Endometrium (tissue), 2 donors: ENCODE results near the gene GNG12.

ENCODE experiments used
- FAIRE-seq: peaks from 2 replicates; lab custom pipeline; 2012; peaks lifted over from hg19 to GRCh38; lab: Jason Lieb, UNC
- donor health status: control.
- donor health status: control.

GNG12 gene

GRCh38 chr1:67784545-67785186 is 48.6 kb downstream of the GNG12 start:
- FAIRE-seq: peak; percentile 62

- FAIRE-seq: no peak
Measured at GRCh38 chr1:67780637-67781036, 52.6 kb downstream of the GNG12 start.

DNA sequence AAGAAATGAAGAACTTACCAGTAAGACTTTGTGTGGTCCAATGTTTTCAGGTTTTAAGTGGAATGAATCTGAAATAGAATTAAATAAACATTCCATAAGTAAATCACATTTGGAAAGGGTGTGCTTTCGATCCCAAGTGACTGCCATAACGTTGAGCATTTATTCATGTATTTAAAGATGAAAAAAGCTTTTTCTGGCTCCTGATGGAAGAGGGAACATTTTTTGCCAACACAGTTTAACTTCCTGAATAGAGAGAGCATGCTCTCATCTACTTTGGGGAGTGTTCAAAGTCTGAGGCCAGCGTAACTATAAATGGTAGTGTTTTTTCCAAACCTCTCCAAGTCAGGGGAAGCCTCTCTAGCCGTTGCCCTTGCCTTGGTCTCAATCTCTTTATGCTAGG is 55.8 kb downstream of the GNG12 start:
- no peak for FAIRE-seq

DNA sequence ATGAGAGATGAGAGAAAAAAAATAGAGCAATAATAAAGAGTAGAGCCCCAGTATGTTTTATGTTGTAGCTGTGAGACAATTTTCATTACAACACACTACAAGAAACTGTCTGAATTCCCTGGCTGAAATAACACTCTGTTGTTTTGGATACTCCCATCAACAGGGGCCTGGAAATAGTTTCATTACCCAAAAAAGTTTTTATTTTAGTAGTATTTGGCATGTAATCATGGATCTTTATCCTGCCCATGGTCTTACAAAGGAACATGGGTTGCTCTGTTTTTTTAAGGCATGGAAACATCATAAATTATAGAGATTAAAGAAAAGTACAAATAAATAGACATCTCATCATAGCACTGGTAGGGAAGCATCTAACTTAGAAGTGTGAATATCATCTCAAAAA is 56.3 kb downstream of the GNG12 start:
- peak; percentile 94 for FAIRE-seq

- no peak for FAIRE-seq
Measured at GRCh38 chr1:67773462-67773861, 59.8 kb downstream of the GNG12 start.

- FAIRE-seq: no peak
Measured at GRCh38 chr1:67771749-67772148, 61.5 kb downstream of the GNG12 start.

DNA sequence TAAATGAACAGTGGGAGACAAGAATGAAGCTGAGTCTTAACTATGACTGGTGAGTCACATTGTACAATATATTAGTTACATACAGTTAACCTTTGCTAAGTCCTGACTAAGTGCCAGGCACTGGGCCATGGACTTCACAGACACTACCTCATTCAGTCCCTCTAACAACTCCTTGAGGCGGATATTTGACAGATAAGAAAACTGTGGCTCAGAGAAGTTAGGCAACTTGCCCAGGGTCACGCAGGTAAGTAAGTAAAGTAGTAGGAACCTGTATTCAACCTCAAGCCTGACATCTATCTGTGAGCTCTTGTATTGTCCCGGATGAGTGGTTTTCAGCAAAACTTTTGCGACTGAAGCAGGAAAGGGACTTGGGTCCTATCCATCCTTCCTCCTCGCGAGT is 62.1 kb downstream of the GNG12 start:
- no peak for FAIRE-seq

DNA sequence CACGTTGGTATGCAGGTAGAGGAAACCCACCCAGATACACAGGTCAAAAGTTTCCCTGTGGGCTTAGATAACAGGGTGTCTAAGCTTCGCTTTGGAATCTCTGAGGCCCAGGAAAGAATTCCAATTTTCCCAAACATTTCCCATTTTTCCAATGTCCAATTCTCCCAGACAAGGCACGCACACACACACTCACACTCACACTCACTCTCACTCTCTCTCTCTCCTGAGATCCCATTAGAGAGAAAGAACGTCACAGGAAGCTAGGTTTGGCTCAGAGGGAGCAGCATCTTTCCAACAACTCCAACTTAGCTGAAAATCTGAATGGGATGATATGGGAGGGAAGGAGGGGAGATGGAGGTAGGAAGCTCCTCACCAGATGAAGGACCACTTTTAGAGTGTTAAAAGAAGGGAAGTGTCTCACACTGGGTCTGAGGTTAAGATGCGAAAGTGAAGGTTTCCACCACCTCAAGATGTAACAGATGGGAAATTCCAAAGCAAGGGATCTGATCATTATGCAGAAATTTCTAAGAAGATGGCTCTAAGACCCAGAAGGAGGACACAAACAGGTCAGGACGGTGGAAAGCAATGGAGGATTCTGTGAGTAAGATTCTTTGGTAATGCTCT is 63.5 kb downstream of the GNG12 start:
- FAIRE-seq: no peak

GRCh38 chr1:67768480-67768879 is 64.8 kb downstream of the GNG12 start:
- FAIRE-seq: no peak

DNA sequence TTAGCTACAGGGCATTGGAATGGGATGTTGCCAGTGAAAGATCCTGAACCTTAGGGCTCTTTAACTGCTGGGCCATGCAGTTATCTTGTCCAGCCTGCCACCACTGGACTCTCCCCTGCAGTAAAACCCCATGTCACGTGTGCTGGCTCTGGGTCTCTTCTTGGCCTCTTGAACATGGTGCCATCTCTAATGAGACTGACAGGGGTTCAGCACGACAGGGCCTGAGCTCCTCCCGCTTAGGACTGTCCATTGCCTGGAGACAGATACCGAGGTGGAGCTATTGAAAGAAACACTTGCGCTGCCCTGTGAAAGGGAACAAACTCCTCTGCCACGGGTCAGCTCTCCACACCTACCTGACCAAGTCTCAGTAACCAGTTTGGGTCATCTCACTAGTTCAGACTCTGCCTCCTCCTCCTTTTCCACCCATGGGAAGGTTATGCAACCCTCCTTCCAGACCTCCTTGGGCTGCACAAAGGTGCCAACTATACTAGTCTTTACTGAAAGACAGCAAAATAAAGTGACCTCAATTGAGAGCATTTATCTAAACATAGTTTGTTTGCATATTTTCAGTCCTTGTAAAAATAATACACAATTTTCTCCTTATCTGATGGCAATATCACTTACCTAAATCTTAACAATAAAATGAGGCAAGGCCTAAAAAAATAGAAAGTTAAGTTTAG is 66.0 kb downstream of the GNG12 start:
- FAIRE-seq: no peak

DNA sequence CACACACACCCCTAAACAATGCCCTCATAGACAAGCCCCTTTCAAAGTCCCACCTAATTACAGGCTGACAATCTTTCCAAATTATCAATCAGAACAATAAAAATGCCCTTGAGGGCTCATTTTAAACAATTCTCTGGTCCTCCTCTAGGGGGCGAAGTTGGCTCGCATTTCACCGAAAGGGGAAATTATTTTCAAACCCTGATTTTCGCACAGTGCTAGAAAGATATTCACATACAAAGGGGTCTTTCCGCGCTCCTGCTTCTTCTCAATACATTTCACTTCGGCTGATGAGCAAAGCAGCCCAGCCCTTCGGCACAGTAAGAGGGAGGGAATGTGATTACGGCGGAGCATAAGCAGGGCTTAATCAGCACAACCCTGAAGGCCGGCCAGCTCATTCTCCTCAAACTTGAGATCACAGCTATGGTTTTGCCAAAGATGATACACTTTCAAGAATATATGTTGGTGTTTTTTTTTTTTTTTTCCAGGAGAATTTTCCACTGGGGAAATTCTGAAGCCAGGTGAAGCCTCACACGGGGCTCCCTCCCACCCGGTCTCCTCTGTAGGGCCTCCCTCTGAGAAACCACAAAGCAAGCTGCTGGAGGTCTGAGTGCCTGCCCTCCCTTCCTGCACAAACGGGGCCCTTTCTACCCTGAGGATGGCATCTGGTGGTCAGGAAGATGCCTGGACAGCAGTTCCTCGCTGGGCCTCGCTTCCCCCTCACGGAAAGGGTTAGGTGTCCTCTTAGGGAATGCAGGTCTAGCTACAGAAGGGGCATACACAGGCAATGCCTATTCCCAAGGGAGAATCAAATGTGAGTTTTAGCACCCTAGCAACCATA is 66.9 kb downstream of the GNG12 start:
- no peak for FAIRE-seq

DNA sequence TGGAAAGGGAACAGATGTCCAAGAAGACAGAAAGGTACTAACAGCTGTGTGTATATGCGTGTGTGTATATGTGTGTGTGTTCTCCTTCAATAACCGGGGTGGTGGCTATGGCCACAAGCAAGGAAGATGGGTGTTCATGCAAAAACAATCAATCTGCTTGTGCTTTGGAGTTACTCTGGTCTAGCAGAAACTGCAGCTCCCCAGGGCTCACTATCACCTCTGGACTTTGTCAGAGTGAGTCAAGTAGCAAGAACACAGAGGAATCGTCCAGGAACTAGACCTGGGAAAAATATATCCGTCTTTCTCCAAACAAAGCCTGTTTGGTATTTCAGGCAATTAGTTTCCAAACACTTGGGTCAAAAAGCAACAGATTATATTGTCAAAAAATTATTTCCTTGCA is 68.6 kb downstream of the GNG12 start:
- FAIRE-seq: no peak

DNA sequence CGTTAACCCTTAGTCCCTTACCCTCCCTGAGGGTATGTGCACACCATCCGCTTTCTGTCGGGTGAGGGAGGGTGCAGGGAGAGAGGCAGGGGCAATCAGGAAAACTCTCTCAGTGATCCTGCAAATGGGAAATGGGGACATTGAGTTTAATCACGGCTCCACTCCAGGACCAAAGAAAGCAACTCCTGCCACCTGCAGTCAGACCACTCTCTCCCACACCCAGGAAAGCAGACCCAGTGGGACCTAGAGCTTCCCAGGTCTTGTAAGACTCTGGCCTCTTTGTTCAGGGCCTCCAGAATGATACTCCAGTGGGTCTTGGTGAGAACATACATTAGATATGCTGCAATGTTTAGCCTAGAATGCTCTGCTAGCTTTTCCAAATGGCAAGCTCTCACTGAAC is 71.5 kb downstream of the GNG12 start:
- FAIRE-seq: no peak

- FAIRE-seq: no peak
Measured at GRCh38 chr1:67761091-67761490, 72.2 kb downstream of the GNG12 start.

DNA sequence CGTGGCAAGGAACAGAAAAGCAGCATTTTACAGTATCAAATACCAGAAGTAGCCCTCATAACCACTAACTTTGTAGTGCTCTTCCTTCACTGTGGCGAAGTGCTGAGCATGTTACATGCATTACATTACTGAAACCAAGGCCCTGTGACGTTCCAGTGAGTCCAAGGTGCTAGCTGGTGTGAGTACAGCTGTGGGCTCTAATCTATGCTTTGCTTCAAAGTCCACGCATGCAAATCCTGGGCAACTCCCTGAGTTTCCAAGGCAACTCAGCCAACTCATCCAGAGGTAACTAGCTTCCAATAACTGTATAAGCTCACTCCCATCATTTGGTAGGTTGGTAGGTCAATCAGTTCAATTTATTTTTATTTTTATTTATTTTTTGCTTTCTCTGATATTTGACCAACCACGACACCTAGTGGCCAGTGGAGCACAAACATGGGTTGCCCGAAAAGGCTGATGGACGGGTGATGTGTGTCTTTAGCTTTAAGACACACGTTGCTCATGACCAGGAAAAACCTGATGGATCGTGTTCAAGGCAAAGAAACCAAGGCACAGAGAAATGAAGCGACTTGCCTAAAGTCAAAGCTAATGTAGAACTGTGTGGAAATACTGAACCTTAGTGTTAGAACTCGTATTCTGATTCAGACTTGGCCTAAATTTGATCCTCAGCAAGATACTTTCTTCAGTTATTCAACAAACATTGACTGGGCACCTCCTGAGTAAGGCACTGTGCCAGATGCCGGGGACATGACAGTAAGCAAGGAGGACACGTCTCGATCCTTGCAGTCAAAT is 73.0 kb downstream of the GNG12 start:
- FAIRE-seq: no peak

DNA sequence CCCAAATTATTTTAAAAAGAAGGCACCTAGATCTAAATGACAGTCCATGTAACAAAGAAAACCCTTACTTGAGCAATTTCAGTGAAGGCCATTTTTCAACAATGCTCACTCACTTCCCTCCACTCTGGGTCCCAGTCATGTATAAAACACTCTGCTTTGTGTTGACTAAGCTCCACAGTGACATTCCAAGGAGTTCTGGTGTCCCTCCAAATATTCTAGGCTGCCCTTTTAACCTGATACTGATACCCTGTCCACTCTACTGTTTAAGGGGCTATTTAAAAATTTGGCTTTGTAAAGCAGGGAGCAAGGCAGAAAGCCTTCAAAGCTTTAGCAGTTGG is 73.6 kb downstream of the GNG12 start:
- FAIRE-seq: no peak

GRCh38 chr1:67759066-67759465 is 74.2 kb downstream of the GNG12 start:
- FAIRE-seq: no peak

GRCh38 chr1:67755619-67756018 is 77.6 kb downstream of the GNG12 start:
- FAIRE-seq: no peak

GRCh38 chr1:67755160-67755559 is 78.1 kb downstream of the GNG12 start:
- FAIRE-seq: no peak

DNA sequence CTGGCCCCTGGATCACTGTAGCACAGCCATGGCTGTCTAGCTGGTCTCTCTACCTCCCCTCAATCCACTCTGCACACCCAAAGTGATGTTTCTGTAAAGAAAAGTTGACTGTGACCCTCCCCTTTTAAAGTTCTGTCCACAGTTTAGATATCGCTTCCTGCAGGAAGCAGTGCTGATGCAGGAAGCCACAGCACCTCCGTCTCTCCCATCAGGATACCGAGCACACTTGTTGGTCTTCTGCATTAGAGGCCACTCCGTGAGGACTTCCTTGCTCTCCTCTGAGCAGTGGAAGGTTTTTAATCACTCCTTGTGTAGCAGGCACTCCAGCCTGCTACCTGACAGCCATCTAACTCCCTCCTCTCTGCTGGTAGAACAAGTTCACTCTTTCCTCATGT is 78.7 kb downstream of the GNG12 start:
- no peak for FAIRE-seq

DNA sequence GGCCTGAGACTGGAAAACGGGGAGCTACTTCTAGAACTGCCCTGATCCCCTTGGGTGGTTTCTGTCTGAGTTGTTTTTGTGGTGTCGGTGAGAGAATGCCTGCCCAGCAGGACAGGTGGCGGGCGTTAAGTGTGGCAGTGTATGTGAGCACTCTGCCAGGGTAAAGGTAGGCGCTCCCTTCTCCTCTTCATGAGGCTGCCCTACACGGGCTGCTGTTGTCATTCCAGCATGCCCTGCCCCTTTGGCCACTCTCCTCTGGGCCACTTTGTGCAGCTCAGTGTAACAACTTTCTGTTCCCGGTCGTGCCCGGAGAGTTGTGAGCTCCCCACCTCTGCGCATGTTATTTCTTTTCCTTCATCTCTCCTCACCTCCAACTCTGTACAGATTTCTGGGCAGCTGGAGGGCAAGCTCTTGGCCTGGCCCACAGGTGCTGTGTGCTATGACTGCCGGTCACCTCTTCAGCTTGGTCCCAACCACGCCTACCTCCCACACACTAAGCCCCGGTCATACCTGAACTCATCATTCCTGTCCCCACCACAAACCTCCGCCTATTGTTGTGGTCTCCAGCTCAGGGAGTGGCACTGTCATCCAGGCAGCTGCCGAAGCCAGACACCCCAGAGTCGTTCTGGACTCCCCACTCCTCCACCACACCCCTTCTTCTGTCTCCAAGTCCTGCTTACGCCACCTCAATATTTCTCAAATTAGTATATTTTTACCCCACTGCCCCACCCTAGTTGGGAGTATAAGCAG is 79.3 kb downstream of the GNG12 start:
- FAIRE-seq: no peak
